NCI-H524 (cell line): Measurements from ENCODE around the gene USP14.

ENCODE experiments used
- DNase-seq, 2 experiments: peaks; one replicate each; lab custom pipeline; 2025; lab: John Stamatoyannopoulos, UW

Gene USP14

DNA sequence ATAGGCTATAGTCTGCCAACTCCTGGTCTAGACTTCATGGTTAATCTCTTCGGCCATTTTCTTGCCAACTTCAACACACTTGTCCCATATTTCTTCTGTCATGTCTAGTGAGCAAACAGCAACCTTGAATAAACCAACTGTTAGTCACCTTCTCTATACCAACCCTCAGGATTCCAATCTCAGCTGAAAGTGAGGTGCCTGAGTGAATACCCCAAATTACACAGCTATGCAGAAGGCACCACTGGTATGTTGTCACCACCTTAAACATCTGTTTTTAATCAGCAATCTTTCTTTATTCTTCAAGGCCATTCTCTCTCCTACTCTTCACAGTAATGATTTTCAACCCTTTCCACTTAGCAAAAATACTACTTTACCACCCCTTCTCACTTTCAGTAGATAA lies 70.2 kb downstream of the USP14 start:
- no peak for DNase-seq

- DNase-seq = no peak
Observed at GRCh38 chr18:231563-231962, 73.2 kb downstream of the USP14 start.

- DNase-seq = no peak
Observed at GRCh38 chr18:240175-240574, 81.8 kb downstream of the USP14 start.

GRCh38 chr18:245282-245847 lies 87.0 kb downstream of the USP14 start:
- peak in 1 of 2 experiments; percentile 26 for DNase-seq

DNA sequence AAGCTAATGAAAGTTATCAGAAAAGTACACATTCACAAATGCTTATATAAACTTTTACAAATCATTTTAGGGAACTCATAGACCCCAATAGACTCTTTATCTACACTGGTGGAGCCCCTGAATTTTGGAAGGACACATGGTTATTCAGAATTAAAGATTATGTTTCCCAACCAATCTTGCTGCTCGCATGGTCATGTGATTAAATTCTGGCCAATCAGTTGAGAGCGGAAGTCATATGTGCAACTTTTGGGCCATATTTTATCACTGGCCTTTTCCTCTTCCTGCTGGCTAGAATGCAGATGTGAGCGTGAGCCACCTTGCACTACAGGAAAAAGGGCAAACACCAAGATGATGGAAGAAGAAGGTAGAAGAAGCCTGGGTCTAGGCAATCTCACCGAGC lies 89.7 kb downstream of the USP14 start:
- DNase-seq = no peak

DNA sequence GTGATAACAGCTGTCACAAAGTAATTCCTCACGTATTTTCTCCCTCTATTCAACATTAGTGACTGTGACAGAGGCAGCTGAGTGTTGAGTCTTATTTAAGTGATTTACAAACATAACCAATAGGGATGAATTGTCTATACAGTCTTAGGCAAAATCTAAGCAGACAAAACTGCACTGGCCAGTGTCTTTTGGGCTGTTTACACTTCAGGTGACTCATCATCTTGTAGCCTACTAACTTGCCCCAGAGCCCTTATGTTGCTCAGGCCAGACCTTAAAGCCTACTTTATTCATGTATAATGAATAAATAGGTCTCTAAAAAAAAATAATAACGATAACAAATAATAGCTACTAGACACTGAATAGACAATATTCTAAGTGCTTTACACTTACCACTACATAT lies 92.3 kb downstream of the USP14 start:
- DNase-seq = peak; percentile 71 to 93

GRCh38 chr18:251572-251971 lies 93.2 kb downstream of the USP14 start:
- DNase-seq = peak in 1 of 2 experiments; percentile 50

GRCh38 chr18:253121-253520 lies 94.8 kb downstream of the USP14 start:
- DNase-seq = no peak

DNA sequence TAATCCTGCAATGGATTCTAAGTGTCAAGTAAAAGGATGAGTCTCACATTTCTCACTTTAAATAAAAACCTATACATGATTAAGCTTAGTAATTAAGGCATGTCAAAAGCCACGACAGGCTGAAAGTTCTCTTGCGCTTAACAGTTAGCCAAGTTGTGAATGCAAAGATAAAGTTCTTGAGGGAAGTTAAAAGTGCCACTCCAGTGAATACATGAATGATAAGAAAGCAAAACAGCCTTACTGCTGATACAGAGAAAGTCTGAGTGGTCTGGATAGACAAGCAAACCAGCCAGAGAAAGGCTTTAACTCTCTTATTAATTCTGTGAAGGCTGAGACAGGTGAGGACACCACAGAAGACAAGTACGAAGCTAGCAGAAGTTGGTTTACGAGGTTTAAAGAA lies 96.8 kb downstream of the USP14 start:
- no peak for DNase-seq

DNA sequence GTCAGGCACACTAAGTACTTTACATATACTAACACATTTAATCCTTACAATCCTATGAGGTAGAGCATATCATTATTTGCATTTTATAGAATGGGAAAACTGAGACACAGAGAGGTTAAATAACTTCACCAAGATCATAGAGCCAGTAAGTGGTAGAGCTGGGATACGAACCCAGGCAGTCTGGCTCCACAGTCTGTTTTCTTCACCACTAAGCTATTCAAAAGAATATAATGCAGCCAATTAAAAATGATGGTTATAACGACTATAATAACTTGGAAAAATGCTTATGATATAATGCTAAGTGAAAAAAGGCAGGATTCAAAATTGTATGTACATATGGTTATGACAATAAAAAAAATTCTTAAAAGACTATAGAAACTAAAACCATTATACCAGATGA lies 102.2 kb downstream of the USP14 start:
- no peak for DNase-seq

GRCh38 chr18:261398-262073 lies 103.2 kb downstream of the USP14 start:
- no peak for DNase-seq
